ENCODE data around the gene TMEM52. TPM values are rescaled to one million over a fixed set of nuclear protein-coding genes. Genes with fewer than 3 reads are reported as not detected.

Gene TMEM52
- total RNA-seq, 4 donors from 2014 or later, result 1.0 TPM; not detected in 3

GRCh38 chr1:1893997-1894353, 25.1 kb downstream of the TMEM52 start:
- DNase-seq (ENCODE audit: low spot score in 2 of 2), result no peak
- Histone ChIP-seq H3K27ac (peak overlapping the region in 2 of 4 donors; percentile 15 to 65), H3K4me3 (no peak overlapping the region), H3K4me1 (peaks cover 0 to 45% (median 36%) of the 10 kb centered on the region in 4 donors), H3K27me3 (peaks cover 0 to 18% of the 10 kb centered on the region in 2 donors), H3K9me3 (no peaks in the 10 kb centered on the region), H3K36me3 (no peaks in the 10 kb centered on the region)
- TF ChIP-seq EP300 (IDR thresholded peaks at IDR 0.05), result no peak
- no peak for TF ChIP-seq POLR2A (IDR thresholded peaks at IDR 0.05)
- TF ChIP-seq CTCF (IDR thresholded peaks at IDR 0.05), result no peak
- WGBS, 2 donors, result 78 to 86% methylated on average over 1 to 2 of the region's 2 CpGs

GRCh38 chr1:1893291-1893985, 25.6 kb downstream of the TMEM52 start:
- DNase-seq (ENCODE audit: low spot score in 2 of 2), result no peak
- H3K4me3 ChIP-seq, result no peak overlapping the region
- H3K36me3 ChIP-seq, result no peaks in the 10 kb centered on the region
- 85 to 87% methylated on average over 19 of the region's 19 CpGs for WGBS, 2 donors
- TF ChIP-seq CTCF (IDR thresholded peaks at IDR 0.05) (no peak), POLR2A (IDR thresholded peaks at IDR 0.05) (no peak), EP300 (IDR thresholded peaks at IDR 0.05) (no peak)
- H3K27me3 ChIP-seq, result peaks cover 0 to 18% of the 10 kb centered on the region in 2 donors
- H3K4me1 ChIP-seq, result peaks cover 0 to 50% (median 40%) of the 10 kb centered on the region in 4 donors
- no peaks in the 10 kb centered on the region for H3K9me3 ChIP-seq
- peak overlapping the region in 1 of 4 donors; percentile 65 for H3K27ac ChIP-seq

- H3K27ac ChIP-seq, result peak overlapping the region in 3 of 4 donors; percentile 90 to 98 (median 92)
- H3K27me3 ChIP-seq, result peaks cover 0 to 18% of the 10 kb centered on the region in 2 donors
- peaks cover 0 to 57% (median 46%) of the 10 kb centered on the region in 4 donors for H3K4me1 ChIP-seq
- 75 to 77% methylated on average over 7 of the region's 7 CpGs for WGBS, 2 donors
- H3K9me3 ChIP-seq, result no peaks in the 10 kb centered on the region
- DNase-seq (ENCODE audit: low spot score in 2 of 2), result no peak
- H3K4me3 ChIP-seq, result peak overlapping the region in 1 of 4 donors; percentile 87
- TF ChIP-seq EP300 (IDR thresholded peaks at IDR 0.05) (no peak), CTCF (IDR thresholded peaks at IDR 0.05) (no peak), POLR2A (IDR thresholded peaks at IDR 0.05) (no peak)
- no peaks in the 10 kb centered on the region for H3K36me3 ChIP-seq
Measured at GRCh38 chr1:1892763-1893120, 26.3 kb downstream of the TMEM52 start.

GRCh38 chr1:1892079-1892762, 26.9 kb downstream of the TMEM52 start:
- DNase-seq (ENCODE audit: low spot score in 2 of 2), result no peak
- Histone ChIP-seq H3K36me3 (no peaks in the 10 kb centered on the region), H3K27me3 (peaks cover 0 to 18% of the 10 kb centered on the region in 2 donors), H3K4me3 (peak overlapping the region; percentile 73 to 87 (median 80)), H3K27ac (peak overlapping the region; percentile 90 to 98 (median 95)), H3K4me1 (peaks cover 0 to 63% (median 50%) of the 10 kb centered on the region in 4 donors), H3K9me3 (no peaks in the 10 kb centered on the region)
- 60 to 70% methylated on average over 21 of the region's 21 CpGs for WGBS, 2 donors
- TF ChIP-seq CTCF (IDR thresholded peaks at IDR 0.05) (no peak), POLR2A (IDR thresholded peaks at IDR 0.05) (no peak), EP300 (IDR thresholded peaks at IDR 0.05) (no peak)
